B cell (primary cell): ENCODE measurements around the gene WDR43. TPM values are rescaled to one million over a fixed set of nuclear protein-coding genes. Genes with fewer than 3 reads are reported as not detected.

Experiments
- ATAC-seq: fragments of 200-7000 bp; cut with Tn5 transposase; one replicate; pipeline ENCODE4 v1.10.0; 2021; ENCODE audit warnings: low read depth, mild to moderate bottlenecking, moderate number of reproducible peaks, moderate library complexity
- CTCF ChIA-PET: fragments of 350-600 bp; sonication (Branson Sonifier 250); formaldehyde crosslinking; loops from one replicate; lab custom pipeline; 2021; ENCODE audit warnings: antibody characterized with exemption, inconsistent platforms; lab: Charles Lee
- POLR2A ChIA-PET: fragments of 350-600 bp; sonication (Branson Sonifier 250); formaldehyde crosslinking; loops from one replicate; lab custom pipeline; 2021; ENCODE audit warnings: antibody characterized with exemption; lab: Charles Lee
- DNase-seq: peaks from one replicate; pipeline ENCODE4 v3.0.0; 2013
- H2AFZ ChIP-seq: 2 replicates; pipeline ENCODE4 v1.6.1; 2012; ENCODE audit warnings: mild to moderate bottlenecking, low read depth, low read length; ENCODE audit not compliant: insufficient read depth, poor library complexity, severe bottlenecking
- H3K27ac ChIP-seq, 2 donors: 1 replicate in 1 of 2; 2 replicates in 1 of 2; pipeline ENCODE4 v1.5.1; 2012 to 2013; ENCODE audit warnings: low read length in 2 of 2, mild to moderate bottlenecking in 2 of 2, moderate library complexity in 1 of 2
- H3K27me3 ChIP-seq, 4 experiments: fragments of 200-600 bp in 1 of 4; sonication (generic) in 1 of 4; replicated peaks in 1 of 4; 1 replicate in 2 of 4; 2 replicates in 2 of 4; pipeline versions ENCODE4 v1.6.1 to v1.7.0; 2013 to 2016; ENCODE audit warnings: low read length in 3 of 4, mild to moderate bottlenecking in 2 of 4, mixed read lengths in 1 of 4, moderate library complexity in 1 of 4; ENCODE audit not compliant: insufficient read depth in 4 of 4, control insufficient read depth in 3 of 4; ENCODE audit errors: control extremely low read depth in 1 of 4
- H3K36me3 ChIP-seq, 2 experiments: replicated peaks in 1 of 2; 1 replicate in 1 of 2; 2 replicates in 1 of 2; pipeline versions ENCODE4 v1.6.1 to v1.7.1; 2013; ENCODE audit warnings: low read length in 1 of 2; ENCODE audit not compliant: insufficient read depth in 2 of 2, control insufficient read depth in 1 of 2; ENCODE audit errors: control extremely low read depth in 1 of 2, extremely low read depth in 1 of 2
- H3K4me1 ChIP-seq, 2 donors: fragments of 200-600 bp in 1 of 2; sonication (generic) in 1 of 2; 1 replicate in 1 of 2; 2 replicates in 1 of 2; pipeline versions ENCODE4 v1.5.1 to v1.6.1; 2013 to 2017; ENCODE audit warnings: low read length in 2 of 2; ENCODE audit not compliant: control insufficient read depth in 2 of 2, insufficient read depth in 2 of 2
- H3K4me2 ChIP-seq: replicated peaks from 2 replicates; pipeline ENCODE3; 2012; ENCODE audit warnings: mild to moderate bottlenecking, low read depth, low read length; ENCODE audit not compliant: poor library complexity, severe bottlenecking
- H3K4me3 ChIP-seq, 5 experiments: fragments of 200-600 bp in 1 of 5; sonication (generic) in 1 of 5; 1 replicate in 3 of 5; 2 replicates in 2 of 5; pipeline versions ENCODE4 v1.5.1 to v1.7.0; 2011 to 2016; ENCODE audit warnings: low read length in 4 of 5, mild to moderate bottlenecking in 4 of 5, low read depth in 2 of 5, control low read depth in 1 of 5, moderate library complexity in 1 of 5; ENCODE audit not compliant: insufficient read depth in 1 of 5; ENCODE audit errors: control extremely low read depth in 1 of 5, extremely low read depth in 1 of 5
- H3K79me2 ChIP-seq: fragments of 200-600 bp; sonication (generic); one replicate; pipeline ENCODE4 v1.6.0; 2016; ENCODE audit warnings: low read length; ENCODE audit not compliant: control insufficient read depth, insufficient read depth
- H3K9ac ChIP-seq: fragments of 200-600 bp; sonication (generic); 2 replicates; pipeline ENCODE4 v1.6.1; 2017; ENCODE audit warnings: mild to moderate bottlenecking, low read length, moderate library complexity
- H3K9me3 ChIP-seq, 3 donors: one replicate each; pipeline versions ENCODE4 v1.6.1 to v1.7.1; 2013; ENCODE audit warnings: low read length in 2 of 3; ENCODE audit not compliant: control insufficient read depth in 2 of 3, insufficient read depth in 1 of 3; ENCODE audit errors: control extremely low read depth in 1 of 3
- H4K20me1 ChIP-seq: 2 replicates; pipeline ENCODE4 v1.6.0; 2012; ENCODE audit warnings: mild to moderate bottlenecking, low read length; ENCODE audit not compliant: insufficient read depth, control insufficient read depth, poor library complexity, severe bottlenecking
- H3K27ac Mint-ChIP-seq: one replicate; pipeline ENCODE4 v1.8.0; 2021; ENCODE audit warnings: mixed read lengths
- H3K27me3 Mint-ChIP-seq: one replicate; pipeline ENCODE4 v1.8.0; 2021; ENCODE audit warnings: mixed read lengths
- H3K4me1 Mint-ChIP-seq: one replicate; pipeline ENCODE4 v1.8.0; 2021; ENCODE audit warnings: mixed read lengths
- H3K4me3 Mint-ChIP-seq: one replicate; pipeline ENCODE4 v1.8.0; 2021; ENCODE audit warnings: mixed read lengths
- H3K9me3 Mint-ChIP-seq: one replicate; pipeline ENCODE4 v1.8.0; 2022; ENCODE audit warnings: mixed read lengths; ENCODE audit not compliant: insufficient read depth
- EZH2 ChIP-seq: IDR thresholded peaks from 2 replicates; pipeline ENCODE4 v1.6.1; 2012; ENCODE audit warnings: borderline replicate concordance, low read depth, mild to moderate bottlenecking, moderate library complexity, low read length; ENCODE audit not compliant: insufficient read depth, poor library complexity, severe bottlenecking
- WGBS: methylation state at CpG from one replicate; pipeline ENCODE4 v1.1.5; 2013; ENCODE audit warnings: missing lambda C conversion rate; ENCODE audit not compliant: insufficient coverage; 5-methylcytosine and 5-hydroxymethylcytosine counted together
- intact Hi-C: fragments of 100-400 bp; cut with micrococcal nuclease; formaldehyde crosslinking; loops from one replicate; pipeline ENCODE4 v1.10.0; 2022
- polyA plus RNA-seq: library from polyadenylated mRNA; depleted of rRNA; stranded (reverse); fragments of >200 nt; gene quantifications from 2 replicates; pipeline ENCODE4 v1.2.3, GENCODE V29; 2012
- total RNA-seq, 2 donors: library from RNA; stranded (reverse); fragments of 120-200 nt in 1 of 2; gene quantifications; 1 replicate in 1 of 2; 2 replicates in 1 of 2; pipeline versions ENCODE4 v1.2.3 to v1.2.4, GENCODE V29; 2013 to 2022
- TF ChIP-seq, protein P1 (sequence below): fragments of 200-600 bp; IDR thresholded peaks from one replicate; pipeline ENCODE4 v1.8.0; 2022; ENCODE audit warnings: antibody characterized with exemption, mild to moderate bottlenecking

WDR43 gene
- total and polyA plus RNA-seq, 2 donors (not counting 1 experiment from before 2014, with no cell fraction given) = 22.5 to 51.0 TPM

- Mint-ChIP-seq H3K27me3 (no peaks in the 10 kb centered on the region), H3K4me3 (no peak overlapping the region), H3K4me1 (peaks cover 9% of the 10 kb centered on the region), H3K27ac (no peak overlapping the region), H3K9me3 (no peaks in the 10 kb centered on the region)
- Histone ChIP-seq H3K4me3 (no peak overlapping the region), H3K9me3 (no peaks in the 10 kb centered on the region), H4K20me1 (peaks cover 56% of the 10 kb centered on the region), H3K4me1 (no peaks in the 10 kb centered on the region), H3K79me2 (peaks cover 51% of the 10 kb centered on the region), H3K36me3 (peaks cover 4 to 56% of the 10 kb centered on the region in 2 experiments), H2AFZ (no peak overlapping the region), H3K4me2 (no peak overlapping the region), H3K27ac (no peak overlapping the region), H3K27me3 (no peaks in the 10 kb centered on the region), H3K9ac (no peak overlapping the region)
- ChIA-PET POLR2A (no interaction called here), CTCF (no interaction called here)
- DNase-seq (no peak), ATAC-seq (no peak)
- WGBS = 100% methylated on average over 1 of the region's 4 CpGs
- no peak for TF ChIP-seq EZH2
- TF ChIP-seq, protein P1, sequence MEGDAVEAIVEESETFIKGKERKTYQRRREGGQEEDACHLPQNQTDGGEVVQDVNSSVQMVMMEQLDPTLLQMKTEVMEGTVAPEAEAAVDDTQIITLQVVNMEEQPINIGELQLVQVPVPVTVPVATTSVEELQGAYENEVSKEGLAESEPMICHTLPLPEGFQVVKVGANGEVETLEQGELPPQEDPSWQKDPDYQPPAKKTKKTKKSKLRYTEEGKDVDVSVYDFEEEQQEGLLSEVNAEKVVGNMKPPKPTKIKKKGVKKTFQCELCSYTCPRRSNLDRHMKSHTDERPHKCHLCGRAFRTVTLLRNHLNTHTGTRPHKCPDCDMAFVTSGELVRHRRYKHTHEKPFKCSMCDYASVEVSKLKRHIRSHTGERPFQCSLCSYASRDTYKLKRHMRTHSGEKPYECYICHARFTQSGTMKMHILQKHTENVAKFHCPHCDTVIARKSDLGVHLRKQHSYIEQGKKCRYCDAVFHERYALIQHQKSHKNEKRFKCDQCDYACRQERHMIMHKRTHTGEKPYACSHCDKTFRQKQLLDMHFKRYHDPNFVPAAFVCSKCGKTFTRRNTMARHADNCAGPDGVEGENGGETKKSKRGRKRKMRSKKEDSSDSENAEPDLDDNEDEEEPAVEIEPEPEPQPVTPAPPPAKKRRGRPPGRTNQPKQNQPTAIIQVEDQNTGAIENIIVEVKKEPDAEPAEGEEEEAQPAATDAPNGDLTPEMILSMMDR = no peak
- intact Hi-C loops = loop anchor here (5.0 kb wide), 1 partner anchor 84 kb away; no protein-coding TSS in a partner anchor
These were observed 11.9 kb downstream of the WDR43 start for GRCh38 chr2:28906376-28906775.

GRCh38 chr2:28906821-28907220 lies 12.4 kb downstream of the WDR43 start:
- intact Hi-C loops = loop anchor here (5.0 kb wide), 1 partner anchor 85 kb away; no protein-coding TSS in a partner anchor
- Mint-ChIP-seq H3K4me3 (no peak overlapping the region), H3K9me3 (no peaks in the 10 kb centered on the region), H3K4me1 (peaks cover 7% of the 10 kb centered on the region), H3K27me3 (no peaks in the 10 kb centered on the region), H3K27ac (no peak overlapping the region)
- H3K27me3 ChIP-seq = no peaks in the 10 kb centered on the region
- DNase-seq (no peak), ATAC-seq (no peak)
- ChIA-PET POLR2A (no interaction called here), CTCF (no interaction called here)
- peaks cover 49% of the 10 kb centered on the region for H3K79me2 ChIP-seq
- no peaks in the 10 kb centered on the region for H3K9me3 ChIP-seq
- no peaks in the 10 kb centered on the region for H3K4me1 ChIP-seq
- H3K4me3 ChIP-seq = no peak overlapping the region
- peaks cover 56% of the 10 kb centered on the region for H4K20me1 ChIP-seq
- WGBS = 100% methylated on average over 2 of the region's 2 CpGs
- no peak overlapping the region for H3K9ac ChIP-seq
- no peak overlapping the region for H3K27ac ChIP-seq
- TF ChIP-seq EZH2 = no peak
- TF ChIP-seq, protein P1 = no peak
- peaks cover 7 to 57% of the 10 kb centered on the region in 2 experiments for H3K36me3 ChIP-seq
- no peak overlapping the region for H3K4me2 ChIP-seq
- no peak overlapping the region for H2AFZ ChIP-seq
